Measurements from ENCODE around the gene SLC28A2.

Gene SLC28A2

DNA sequence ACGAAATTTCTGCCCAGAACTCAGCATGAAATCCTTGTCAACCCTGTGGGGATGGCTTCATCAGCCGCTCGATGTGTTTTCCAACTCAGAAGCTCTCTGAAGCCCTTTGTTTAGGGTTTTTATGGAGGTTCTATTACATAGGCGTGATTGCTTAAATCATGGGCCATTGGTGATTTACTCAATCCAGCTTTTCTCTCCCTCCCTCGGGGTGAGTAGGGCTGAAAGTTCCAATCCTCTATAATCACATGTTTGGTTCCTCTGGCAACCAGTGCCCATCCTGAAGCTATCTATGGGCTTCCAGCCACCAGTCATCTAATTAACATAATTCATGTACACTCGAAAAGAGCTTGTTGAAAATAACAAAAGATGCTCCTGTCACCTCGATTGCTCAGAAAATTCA is 74.7 kb downstream of the SLC28A2 start:
- no peak for DNase-seq

Measured in activated CD4-positive, alpha-beta T cell treated with anti-CD3 and anti-CD28 coated beads for 4 hours (primary cell).